ENCODE results near the gene ZNF423.

- no peak for TF ChIP-seq POLR2A (IDR thresholded peaks at IDR 0.05)
- TF ChIP-seq, protein P1, sequence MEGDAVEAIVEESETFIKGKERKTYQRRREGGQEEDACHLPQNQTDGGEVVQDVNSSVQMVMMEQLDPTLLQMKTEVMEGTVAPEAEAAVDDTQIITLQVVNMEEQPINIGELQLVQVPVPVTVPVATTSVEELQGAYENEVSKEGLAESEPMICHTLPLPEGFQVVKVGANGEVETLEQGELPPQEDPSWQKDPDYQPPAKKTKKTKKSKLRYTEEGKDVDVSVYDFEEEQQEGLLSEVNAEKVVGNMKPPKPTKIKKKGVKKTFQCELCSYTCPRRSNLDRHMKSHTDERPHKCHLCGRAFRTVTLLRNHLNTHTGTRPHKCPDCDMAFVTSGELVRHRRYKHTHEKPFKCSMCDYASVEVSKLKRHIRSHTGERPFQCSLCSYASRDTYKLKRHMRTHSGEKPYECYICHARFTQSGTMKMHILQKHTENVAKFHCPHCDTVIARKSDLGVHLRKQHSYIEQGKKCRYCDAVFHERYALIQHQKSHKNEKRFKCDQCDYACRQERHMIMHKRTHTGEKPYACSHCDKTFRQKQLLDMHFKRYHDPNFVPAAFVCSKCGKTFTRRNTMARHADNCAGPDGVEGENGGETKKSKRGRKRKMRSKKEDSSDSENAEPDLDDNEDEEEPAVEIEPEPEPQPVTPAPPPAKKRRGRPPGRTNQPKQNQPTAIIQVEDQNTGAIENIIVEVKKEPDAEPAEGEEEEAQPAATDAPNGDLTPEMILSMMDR (IDR thresholded peaks at IDR 0.05), result no peak
Measured at GRCh38 chr16:49712106-49712505, 143.8 kb downstream of the ZNF423 start.
